ENCODE measurements around the gene NSMF.

Gene NSMF

DNA sequence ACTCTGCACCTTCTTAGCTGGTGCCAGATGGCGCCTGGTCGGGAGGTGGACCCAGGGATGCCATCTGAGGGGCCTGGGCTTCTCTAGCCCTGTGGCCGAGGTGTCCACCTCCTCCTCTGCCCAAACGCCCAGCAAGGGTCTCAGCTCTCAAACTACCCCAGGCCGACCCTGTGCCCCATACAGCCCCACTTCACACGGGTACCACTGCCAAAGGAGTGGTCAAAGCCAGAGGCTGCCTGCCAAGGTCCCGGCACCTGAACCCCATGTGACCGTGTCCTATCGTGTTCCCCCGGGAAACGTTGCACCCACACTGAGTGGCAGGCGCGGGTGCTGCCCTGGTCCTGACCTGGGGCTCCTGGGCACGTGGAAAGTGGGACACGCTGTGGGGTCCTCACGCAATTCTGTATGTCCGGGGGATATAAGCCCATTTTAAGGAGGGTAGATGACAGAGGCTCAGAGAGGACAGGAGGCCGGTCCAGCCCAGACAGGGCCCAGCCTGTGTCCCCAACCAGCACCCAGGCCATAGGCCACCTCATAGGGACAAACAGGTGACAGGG, 19.9 kb downstream of the NSMF start:
- no peak for DNase-seq (ENCODE audit: low read depth)
- no peak overlapping the region for H3K4me3 ChIP-seq (ENCODE audit: low read depth, low read length)
- TF ChIP-seq, protein P1, sequence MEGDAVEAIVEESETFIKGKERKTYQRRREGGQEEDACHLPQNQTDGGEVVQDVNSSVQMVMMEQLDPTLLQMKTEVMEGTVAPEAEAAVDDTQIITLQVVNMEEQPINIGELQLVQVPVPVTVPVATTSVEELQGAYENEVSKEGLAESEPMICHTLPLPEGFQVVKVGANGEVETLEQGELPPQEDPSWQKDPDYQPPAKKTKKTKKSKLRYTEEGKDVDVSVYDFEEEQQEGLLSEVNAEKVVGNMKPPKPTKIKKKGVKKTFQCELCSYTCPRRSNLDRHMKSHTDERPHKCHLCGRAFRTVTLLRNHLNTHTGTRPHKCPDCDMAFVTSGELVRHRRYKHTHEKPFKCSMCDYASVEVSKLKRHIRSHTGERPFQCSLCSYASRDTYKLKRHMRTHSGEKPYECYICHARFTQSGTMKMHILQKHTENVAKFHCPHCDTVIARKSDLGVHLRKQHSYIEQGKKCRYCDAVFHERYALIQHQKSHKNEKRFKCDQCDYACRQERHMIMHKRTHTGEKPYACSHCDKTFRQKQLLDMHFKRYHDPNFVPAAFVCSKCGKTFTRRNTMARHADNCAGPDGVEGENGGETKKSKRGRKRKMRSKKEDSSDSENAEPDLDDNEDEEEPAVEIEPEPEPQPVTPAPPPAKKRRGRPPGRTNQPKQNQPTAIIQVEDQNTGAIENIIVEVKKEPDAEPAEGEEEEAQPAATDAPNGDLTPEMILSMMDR (IDR thresholded peaks at IDR 0.05; ENCODE audit: insufficient read depth, low read depth, low read length, missing control alignments) = no peak

DNA sequence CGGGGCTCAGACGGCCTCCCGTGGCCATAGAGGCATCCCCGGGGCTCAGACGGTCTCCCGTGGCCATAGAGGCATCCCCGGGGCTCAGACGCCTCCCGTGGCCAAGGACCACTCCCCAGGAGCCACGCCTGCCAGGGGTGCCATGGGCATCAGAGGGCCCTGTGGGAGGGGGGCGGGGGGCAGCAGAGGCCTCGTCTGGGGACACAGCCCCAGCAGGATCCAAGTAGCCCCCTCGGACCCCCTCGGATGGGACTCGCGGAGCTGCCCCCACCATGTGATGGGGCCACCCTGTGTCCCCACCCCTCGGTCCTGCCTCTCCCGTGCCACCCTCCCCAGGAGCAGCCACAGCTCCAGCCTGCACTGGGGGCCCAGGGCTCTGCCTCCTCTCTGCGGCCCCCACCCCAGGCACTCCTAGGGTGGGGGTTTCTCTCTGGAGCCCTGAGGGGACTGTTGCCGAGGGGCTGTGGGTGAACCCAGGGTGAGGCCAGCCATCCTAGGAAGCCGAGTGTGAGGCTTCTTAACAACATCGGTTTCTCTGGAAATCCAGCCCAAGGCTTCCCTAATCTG, 20.5 kb downstream of the NSMF start:
- TF ChIP-seq, protein P1 (IDR thresholded peaks at IDR 0.05; ENCODE audit: insufficient read depth, low read depth, low read length, missing control alignments) = no peak
- H3K4me3 ChIP-seq (ENCODE audit: low read depth, low read length) = no peak overlapping the region
- no peak for DNase-seq (ENCODE audit: low read depth)

DNA sequence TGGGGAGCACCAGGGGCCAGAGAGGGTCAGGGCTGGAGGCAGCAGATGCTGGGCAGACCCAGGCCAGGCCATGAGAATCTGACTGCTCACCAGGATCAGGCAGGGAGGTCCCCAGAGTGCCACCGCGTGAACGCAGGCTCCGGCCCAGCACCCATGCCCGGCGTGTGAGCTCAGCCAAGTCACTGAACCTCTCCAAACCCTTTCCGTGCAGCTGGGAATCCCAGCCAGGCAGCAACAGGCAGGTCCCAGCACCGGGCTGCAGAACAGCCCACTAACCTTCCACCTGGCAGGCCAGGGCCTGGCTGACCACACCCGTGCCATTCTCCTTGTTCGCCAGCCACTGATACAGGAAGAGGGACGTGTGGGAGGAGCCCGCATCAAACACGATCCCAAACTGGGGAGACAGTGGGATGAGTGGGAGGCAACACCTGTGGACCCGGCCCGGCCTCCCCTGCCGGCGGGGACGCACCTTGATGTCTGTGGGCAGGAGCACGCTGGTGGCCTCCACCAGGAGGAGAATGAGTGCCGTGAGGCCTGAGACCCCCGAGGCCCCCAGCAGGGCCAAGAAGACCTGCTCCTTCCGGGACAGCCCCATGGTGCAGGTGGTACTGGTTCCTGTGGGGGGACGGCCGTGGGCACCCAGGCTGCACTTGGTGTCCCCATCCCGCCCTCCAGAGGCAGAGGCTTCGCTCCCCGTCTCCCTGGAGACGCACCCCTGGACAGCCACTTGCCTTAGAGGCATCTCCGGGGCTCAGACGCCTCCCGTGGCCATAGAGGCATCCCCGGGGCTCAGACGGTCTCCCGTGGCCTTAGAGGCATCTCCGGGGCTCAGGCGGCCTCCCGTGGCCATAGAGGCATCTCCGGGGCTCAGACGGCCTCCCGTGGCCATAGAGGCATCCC, 21.2 kb downstream of the NSMF start:
- TF ChIP-seq, protein P1 (IDR thresholded peaks at IDR 0.05; ENCODE audit: insufficient read depth, low read depth, low read length, missing control alignments) = no peak
- no peak for DNase-seq (ENCODE audit: low read depth)
- H3K4me3 ChIP-seq (ENCODE audit: low read depth, low read length) = no peak overlapping the region

DNA sequence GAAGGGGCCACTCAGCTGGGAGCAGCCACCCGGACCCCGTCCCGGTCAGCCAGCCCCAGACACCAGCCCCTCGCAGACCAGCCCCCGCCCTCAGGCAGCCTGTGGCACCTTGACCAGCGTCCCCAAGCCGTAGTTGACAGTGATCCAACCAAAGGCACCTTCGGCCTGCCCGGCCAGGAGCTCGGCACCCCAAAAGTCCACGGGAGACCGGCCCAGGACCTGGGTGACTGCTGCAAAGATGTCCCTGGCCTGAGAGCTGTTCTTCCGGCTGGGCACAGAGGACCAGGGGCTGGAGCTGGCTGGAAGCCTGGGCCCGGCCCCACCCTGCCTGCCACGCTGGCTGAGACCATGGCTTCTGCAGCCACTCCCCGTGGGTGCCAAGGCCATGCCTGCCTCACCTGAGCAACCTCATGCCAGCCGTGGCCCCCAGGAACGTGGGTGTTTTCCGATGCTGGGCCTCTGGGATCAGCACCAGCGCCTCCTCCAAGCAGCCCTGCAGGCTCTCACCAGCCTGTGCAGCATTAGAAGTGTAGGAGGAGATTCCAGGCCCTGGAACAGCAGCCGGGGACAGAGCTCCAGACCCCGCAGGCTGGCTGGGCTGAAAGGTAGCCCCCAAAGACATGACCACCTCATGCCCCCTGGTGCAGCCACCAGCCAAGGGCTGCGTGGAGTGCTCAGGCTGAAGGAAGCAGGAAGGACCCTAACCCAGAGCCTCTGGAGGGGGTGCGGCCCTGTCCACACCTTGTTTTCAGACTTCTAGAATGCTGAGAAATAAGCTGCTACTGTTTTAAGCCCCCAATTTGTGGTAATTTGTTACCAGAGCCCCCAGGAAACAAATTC, 22.2 kb downstream of the NSMF start:
- H3K4me3 ChIP-seq (ENCODE audit: low read depth, low read length) = no peak overlapping the region
- DNase-seq (ENCODE audit: low read depth) = no peak
- TF ChIP-seq, protein P1 (IDR thresholded peaks at IDR 0.05; ENCODE audit: insufficient read depth, low read depth, low read length, missing control alignments) = no peak

DNA sequence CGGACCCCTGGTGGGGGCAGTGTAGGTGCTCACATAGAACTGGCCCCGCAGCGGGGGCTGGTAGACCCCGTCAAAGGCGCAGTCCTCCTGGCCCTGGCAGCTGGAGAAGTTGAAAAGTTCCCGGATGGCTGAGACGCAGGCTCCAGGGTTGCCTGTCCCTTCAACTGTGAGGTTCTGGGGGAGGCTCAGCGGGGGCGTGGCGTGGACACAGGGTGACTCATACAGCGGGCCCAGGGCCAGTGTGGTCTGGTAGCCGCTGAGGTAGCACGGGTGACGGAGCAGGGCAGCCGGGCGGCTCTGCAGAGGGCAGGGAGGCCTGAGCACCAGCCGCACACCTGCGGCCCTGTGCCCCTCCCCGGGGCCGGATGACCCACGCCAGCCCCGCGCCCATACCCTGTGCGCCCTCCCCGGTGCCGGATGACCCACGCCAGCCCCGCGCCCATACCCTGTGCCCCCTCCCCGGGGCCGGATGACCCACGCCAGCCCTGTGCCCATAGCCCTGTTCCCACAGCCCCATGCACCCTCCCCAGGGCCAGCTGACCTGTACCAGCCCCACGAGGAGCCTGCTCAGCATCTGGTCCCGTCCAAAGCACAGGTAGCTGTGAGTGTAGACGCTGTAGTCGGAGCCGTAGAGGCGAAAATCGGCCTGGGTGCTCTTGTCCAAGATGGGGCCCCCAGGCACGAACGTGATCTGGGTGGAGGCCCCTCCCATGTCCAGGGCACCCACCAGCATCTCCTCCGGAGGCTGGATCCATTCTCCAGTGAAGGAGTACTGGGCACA, 23.0 kb downstream of the NSMF start:
- DNase-seq (ENCODE audit: low read depth) = no peak
- TF ChIP-seq, protein P1 (IDR thresholded peaks at IDR 0.05; ENCODE audit: insufficient read depth, low read depth, low read length, missing control alignments) = no peak
- no peak overlapping the region for H3K4me3 ChIP-seq (ENCODE audit: low read depth, low read length)

DNA sequence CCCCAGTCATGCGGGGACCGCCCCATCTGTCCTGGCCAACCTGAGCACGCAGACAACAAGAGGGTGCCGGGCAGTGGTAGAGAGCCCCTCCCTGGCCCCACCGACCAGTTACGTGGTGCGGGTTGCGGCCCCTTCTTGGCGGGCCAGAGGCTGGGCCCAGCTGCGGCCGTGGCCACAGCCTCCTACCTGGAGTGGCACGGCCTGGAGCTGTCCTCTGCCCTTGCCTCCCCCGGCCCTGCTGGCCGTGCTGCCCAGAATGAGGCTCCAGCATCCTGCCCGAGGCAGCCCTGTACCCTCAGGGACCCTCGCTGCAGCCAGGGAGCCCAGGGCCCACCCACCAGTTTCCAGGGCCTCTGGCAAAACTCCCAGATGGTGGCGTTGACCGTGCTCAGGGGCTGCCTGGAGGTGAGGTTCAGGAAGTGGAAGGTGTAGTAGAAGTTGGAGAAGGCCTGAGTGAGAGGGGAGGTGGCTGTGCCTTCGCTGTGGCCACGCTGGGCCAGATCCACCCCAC, 23.7 kb downstream of the NSMF start:
- TF ChIP-seq, protein P1 (IDR thresholded peaks at IDR 0.05; ENCODE audit: insufficient read depth, low read depth, low read length, missing control alignments) = no peak
- no peak for DNase-seq (ENCODE audit: low read depth)
- H3K4me3 ChIP-seq (ENCODE audit: low read depth, low read length) = no peak overlapping the region
